Tibial artery (tissue), 4 donors: ENCODE data around the gene CDK8.

Source experiments
- DNase-seq, 2 donors: peaks; one replicate each; pipeline ENCODE4 v3.0.0-alpha.2; 2019
- H3K27ac ChIP-seq, 2 donors: fragments of 200-600 bp; sonication (generic) in 1 of 2; 1 replicate in 1 of 2; 2 replicates in 1 of 2; pipeline ENCODE4 v1.5.1; 2018 to 2019; ENCODE audit warnings: mild to moderate bottlenecking in 1 of 2
- H3K27me3 ChIP-seq, 2 donors: fragments of 200-600 bp; sonication (generic) in 1 of 2; one replicate each; pipeline versions ENCODE4 v1.5.1 to v1.6.0; 2016 to 2019
- H3K36me3 ChIP-seq, 3 donors: fragments of 200-600 bp; sonication (generic) in 2 of 3; one replicate each; pipeline ENCODE4 v1.5.1; 2016 to 2019; ENCODE audit warnings: mild to moderate bottlenecking in 2 of 3
- H3K4me1 ChIP-seq, 4 donors: fragments of 200-600 bp; sonication (generic) in 2 of 4; 1 replicate in 3 of 4; 2 replicates in 1 of 4; pipeline ENCODE4 v1.5.1; 2016 to 2019
- H3K4me3 ChIP-seq, 2 donors: fragments of 200-600 bp; sonication (generic) in 1 of 2; 1 replicate in 1 of 2; 2 replicates in 1 of 2; pipeline ENCODE4 v1.5.1; 2018 to 2019; ENCODE audit warnings: mild to moderate bottlenecking in 2 of 2
- H3K9me3 ChIP-seq, 3 donors: fragments of 200-600 bp; sonication (generic) in 1 of 3; one replicate each; pipeline ENCODE4 v1.5.1; 2016 to 2019
- intact Hi-C: fragments of 100-400 bp; cut with DNase I; formaldehyde crosslinking; loops from one replicate; pipeline ENCODE4 v1.15.0; 2023; ENCODE audit warnings: low total_unique reads
- TF ChIP-seq, protein P1 (sequence below), 2 experiments: fragments of 200-600 bp in 1 of 2; fragments of 450-650 bp in 1 of 2; IDR thresholded peaks; one replicate each; pipeline ENCODE4 v1.5.1; 2017 to 2019; ENCODE audit warnings: antibody characterized with exemption in 2 of 2, mild to moderate bottlenecking in 1 of 2, moderate library complexity in 1 of 2

Gene CDK8

GRCh38 chr13:26253787-26254582, at the start of gene CDK8:
Gene CDK8 (plus strand): TSS chr13:26254129. CDS start chr13:26254642, 513 bp downstream.
- H3K4me1 ChIP-seq: peaks cover 0 to 18% (median 15%) of the 10 kb centered on the region in 4 donors
- TF ChIP-seq, protein P1, sequence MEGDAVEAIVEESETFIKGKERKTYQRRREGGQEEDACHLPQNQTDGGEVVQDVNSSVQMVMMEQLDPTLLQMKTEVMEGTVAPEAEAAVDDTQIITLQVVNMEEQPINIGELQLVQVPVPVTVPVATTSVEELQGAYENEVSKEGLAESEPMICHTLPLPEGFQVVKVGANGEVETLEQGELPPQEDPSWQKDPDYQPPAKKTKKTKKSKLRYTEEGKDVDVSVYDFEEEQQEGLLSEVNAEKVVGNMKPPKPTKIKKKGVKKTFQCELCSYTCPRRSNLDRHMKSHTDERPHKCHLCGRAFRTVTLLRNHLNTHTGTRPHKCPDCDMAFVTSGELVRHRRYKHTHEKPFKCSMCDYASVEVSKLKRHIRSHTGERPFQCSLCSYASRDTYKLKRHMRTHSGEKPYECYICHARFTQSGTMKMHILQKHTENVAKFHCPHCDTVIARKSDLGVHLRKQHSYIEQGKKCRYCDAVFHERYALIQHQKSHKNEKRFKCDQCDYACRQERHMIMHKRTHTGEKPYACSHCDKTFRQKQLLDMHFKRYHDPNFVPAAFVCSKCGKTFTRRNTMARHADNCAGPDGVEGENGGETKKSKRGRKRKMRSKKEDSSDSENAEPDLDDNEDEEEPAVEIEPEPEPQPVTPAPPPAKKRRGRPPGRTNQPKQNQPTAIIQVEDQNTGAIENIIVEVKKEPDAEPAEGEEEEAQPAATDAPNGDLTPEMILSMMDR (IDR thresholded peaks at IDR 0.05): no peak
- H3K27me3 ChIP-seq: no peaks in the 10 kb centered on the region
- intact Hi-C loops: no loop called here
- peak; percentile 87 to 93 for DNase-seq
- no peaks in the 10 kb centered on the region for H3K36me3 ChIP-seq
- H3K9me3 ChIP-seq: no peaks in the 10 kb centered on the region
- H3K4me3 ChIP-seq: peak within 1 kb of the TSS; percentile 68 to 70
- peak within 1 kb of the TSS; percentile 83 for H3K27ac ChIP-seq

- Histone ChIP-seq H3K4me1 (peaks cover 0 to 6% (median 1%) of the 10 kb centered on the region in 4 donors), H3K9me3 (no peaks in the 10 kb centered on the region), H3K4me3 (no peak overlapping the region), H3K27ac (no peak overlapping the region), H3K27me3 (no peaks in the 10 kb centered on the region), H3K36me3 (peaks cover 23 to 70% (median 51%) of the 10 kb centered on the region in 3 donors)
- TF ChIP-seq, protein P1 (IDR thresholded peaks at IDR 0.05): no peak
- intact Hi-C loops: no loop called here
- DNase-seq: no peak
Observed at GRCh38 chr13:26208287-26208686, 45.6 kb upstream of the CDK8 start.

DNA sequence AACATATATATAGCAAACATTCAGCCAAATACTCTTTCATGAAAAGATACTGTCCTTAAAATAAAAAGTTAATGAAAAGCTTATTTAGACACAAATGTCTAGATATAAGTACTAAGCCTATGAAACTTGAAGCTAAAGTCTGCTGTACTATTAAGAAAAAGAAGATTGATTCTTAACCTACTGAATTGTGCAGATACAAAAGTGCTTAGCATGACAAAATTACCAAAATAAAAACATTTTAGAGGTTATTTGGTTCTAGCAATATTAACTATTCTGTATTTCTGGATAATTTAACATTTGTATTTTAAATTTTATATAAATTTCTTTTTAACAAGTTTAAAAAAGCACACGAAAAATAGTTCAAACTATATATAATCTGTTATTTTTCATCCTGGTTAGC, 40.6 kb upstream of the CDK8 start:
- DNase-seq: no peak

GRCh38 chr13:26213982-26214381, 39.9 kb upstream of the CDK8 start:
- intact Hi-C loops: no loop called here
- DNase-seq: no peak
- H3K4me3 ChIP-seq: no peak overlapping the region
- TF ChIP-seq, protein P1 (IDR thresholded peaks at IDR 0.05): no peak
- H3K4me1 ChIP-seq: no peaks in the 10 kb centered on the region
- H3K9me3 ChIP-seq: no peaks in the 10 kb centered on the region
- H3K27me3 ChIP-seq: no peaks in the 10 kb centered on the region
- peaks cover 72 to 89% (median 75%) of the 10 kb centered on the region in 3 donors for H3K36me3 ChIP-seq
- no peak overlapping the region for H3K27ac ChIP-seq

More for the DNA sequence above, 40.6 kb upstream of the CDK8 start:
- Histone ChIP-seq H3K4me3 (no peak overlapping the region), H3K4me1 (no peaks in the 10 kb centered on the region), H3K36me3 (peaks cover 71 to 91% (median 76%) of the 10 kb centered on the region in 3 donors), H3K27me3 (no peaks in the 10 kb centered on the region), H3K9me3 (no peaks in the 10 kb centered on the region), H3K27ac (no peak overlapping the region)
- TF ChIP-seq, protein P1 (IDR thresholded peaks at IDR 0.05): no peak
- intact Hi-C loops: no loop called here

- intact Hi-C loops: no loop called here
Observed at GRCh38 chr13:26216042-26216441, 37.9 kb upstream of the CDK8 start.

More at GRCh38 chr13:26216042-26216441, 37.9 kb upstream of the CDK8 start:
- no peaks in the 10 kb centered on the region for H3K9me3 ChIP-seq
- no peak for DNase-seq
- no peak overlapping the region for H3K27ac ChIP-seq
- TF ChIP-seq, protein P1 (IDR thresholded peaks at IDR 0.05): no peak
- peaks cover 71 to 84% (median 79%) of the 10 kb centered on the region in 3 donors for H3K36me3 ChIP-seq
- no peak overlapping the region for H3K4me3 ChIP-seq
- no peaks in the 10 kb centered on the region for H3K27me3 ChIP-seq
- peaks cover 0 to 18% (median 17%) of the 10 kb centered on the region in 4 donors for H3K4me1 ChIP-seq
